Body of pancreas (tissue), 4 donors: ENCODE measurements around the gene SSTR1. TPM values are rescaled to one million over a fixed set of nuclear protein-coding genes. Genes with fewer than 3 reads are reported as not detected.

ENCODE experiments used
- ATAC-seq: fragments of 150-250 bp; one replicate; pipeline ENCODE4 v1.9.1; 2016
- DNase-seq, 4 donors: peaks; one replicate each; pipeline ENCODE4 v3.0.0-alpha.2; 2019
- H3K27ac ChIP-seq, 4 donors: fragments of 200-600 bp; sonication (generic); 1 replicate in 3 of 4; 2 replicates in 1 of 4; pipeline versions ENCODE4 v1.5.1 to v1.6.1; 2016 to 2019; ENCODE audit warnings: mild to moderate bottlenecking in 1 of 4, mixed read lengths in 1 of 4, moderate library complexity in 1 of 4
- H3K27me3 ChIP-seq, 2 donors: fragments of 200-600 bp; sonication (generic); one replicate each; pipeline ENCODE4 v1.6.0; 2016; ENCODE audit warnings: mild to moderate bottlenecking in 1 of 2
- H3K36me3 ChIP-seq, 2 donors: fragments of 200-600 bp; sonication (generic); replicated peaks in 1 of 2; 2 replicates each; pipeline ENCODE4 v1.5.1; 2016; ENCODE audit warnings: low read depth in 2 of 2; ENCODE audit not compliant: insufficient read depth in 1 of 2
- H3K4me1 ChIP-seq: fragments of 200-600 bp; sonication (generic); one replicate; pipeline ENCODE4 v1.6.0; 2016
- H3K4me3 ChIP-seq, 2 donors: fragments of 200-600 bp; sonication (generic); 1 replicate in 1 of 2; 2 replicates in 1 of 2; pipeline ENCODE4 v1.5.1; 2016 to 2019
- H3K9me3 ChIP-seq, 3 donors: fragments of 200-600 bp; sonication (generic); 1 replicate in 2 of 3; 2 replicates in 1 of 3; pipeline ENCODE4 v1.5.1; 2016
- POLR2A ChIP-seq, 3 donors: fragments of 450-650 bp; IDR thresholded peaks; one replicate each; pipeline ENCODE4 v1.6.1; 2016; ENCODE audit warnings: antibody characterized with exemption in 3 of 3, mild to moderate bottlenecking in 2 of 3
- WGBS, 2 donors: methylation state at CpG; one replicate each; pipeline ENCODE4 v1.1.5; 2017; 5-methylcytosine and 5-hydroxymethylcytosine counted together
- intact Hi-C: fragments of 100-400 bp; cut with DNase I; formaldehyde crosslinking; loops from one replicate; pipeline ENCODE4 v1.15.1; 2023
- total RNA-seq, 2 donors: library from RNA; depleted of rRNA; stranded (reverse); fragments of >200 nt; gene quantifications; one replicate each; pipeline ENCODE4 v1.1.0, GENCODE V29; 2016
- TF ChIP-seq, protein P1 (sequence below), 7 experiments: fragments of 450-650 bp in 4 of 7; fragments of 200-600 bp in 3 of 7; sonication (generic) in 3 of 7; IDR thresholded peaks; one replicate each; pipeline ENCODE4 v1.5.1; 2016 to 2019; ENCODE audit warnings: antibody characterized with exemption in 7 of 7

The SSTR1 gene
- total RNA-seq, 2 donors from 2014 or later, result 1.3 to 5.3 TPM

DNA sequence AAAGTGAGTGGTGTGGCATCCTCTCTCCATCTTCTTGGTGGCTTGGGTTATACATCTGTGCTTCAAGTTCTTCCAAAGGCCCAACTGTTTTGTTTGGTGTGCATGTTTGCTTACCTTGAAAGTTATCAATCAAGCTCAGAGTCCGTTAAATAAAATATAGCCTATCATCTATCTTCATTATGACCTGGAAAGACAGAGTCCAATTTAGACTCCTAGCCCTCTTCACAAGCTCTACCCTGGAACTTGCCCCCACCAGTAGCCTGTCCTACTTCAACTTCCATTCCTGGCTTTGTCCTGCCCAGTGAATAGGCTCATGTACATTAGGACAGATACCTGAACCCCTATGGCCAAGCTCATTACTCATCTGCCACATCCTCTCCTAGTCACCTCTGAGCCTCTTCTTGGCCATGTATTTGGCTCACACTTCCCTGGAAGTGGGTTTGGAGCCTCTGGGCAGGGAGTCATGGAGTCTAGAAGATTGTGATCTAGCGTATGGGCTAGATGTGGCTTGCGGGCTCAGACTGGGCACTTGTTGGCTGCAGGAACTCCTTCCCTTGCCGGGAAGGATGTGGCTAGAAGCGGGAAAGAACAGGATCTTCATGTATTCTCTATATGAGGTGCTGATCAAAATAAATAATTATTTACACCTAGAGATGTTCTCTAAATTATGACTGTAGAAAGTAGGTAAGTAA lies 6.4 kb upstream of the SSTR1 start:
- ATAC-seq (no peak), DNase-seq (no peak)
- TF ChIP-seq POLR2A (IDR thresholded peaks at IDR 0.05), result no peak
- TF ChIP-seq, protein P1, sequence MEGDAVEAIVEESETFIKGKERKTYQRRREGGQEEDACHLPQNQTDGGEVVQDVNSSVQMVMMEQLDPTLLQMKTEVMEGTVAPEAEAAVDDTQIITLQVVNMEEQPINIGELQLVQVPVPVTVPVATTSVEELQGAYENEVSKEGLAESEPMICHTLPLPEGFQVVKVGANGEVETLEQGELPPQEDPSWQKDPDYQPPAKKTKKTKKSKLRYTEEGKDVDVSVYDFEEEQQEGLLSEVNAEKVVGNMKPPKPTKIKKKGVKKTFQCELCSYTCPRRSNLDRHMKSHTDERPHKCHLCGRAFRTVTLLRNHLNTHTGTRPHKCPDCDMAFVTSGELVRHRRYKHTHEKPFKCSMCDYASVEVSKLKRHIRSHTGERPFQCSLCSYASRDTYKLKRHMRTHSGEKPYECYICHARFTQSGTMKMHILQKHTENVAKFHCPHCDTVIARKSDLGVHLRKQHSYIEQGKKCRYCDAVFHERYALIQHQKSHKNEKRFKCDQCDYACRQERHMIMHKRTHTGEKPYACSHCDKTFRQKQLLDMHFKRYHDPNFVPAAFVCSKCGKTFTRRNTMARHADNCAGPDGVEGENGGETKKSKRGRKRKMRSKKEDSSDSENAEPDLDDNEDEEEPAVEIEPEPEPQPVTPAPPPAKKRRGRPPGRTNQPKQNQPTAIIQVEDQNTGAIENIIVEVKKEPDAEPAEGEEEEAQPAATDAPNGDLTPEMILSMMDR (IDR thresholded peaks at IDR 0.05), result no peak
- Histone ChIP-seq H3K27ac (no peak overlapping the region), H3K27me3 (no peaks in the 10 kb centered on the region), H3K36me3 (no peaks in the 10 kb centered on the region), H3K4me1 (no peaks in the 10 kb centered on the region), H3K4me3 (no peak overlapping the region), H3K9me3 (no peaks in the 10 kb centered on the region)
- intact Hi-C loops, result loop anchor here (10.0 kb wide), 1 partner anchor 296 kb away; no protein-coding TSS in a partner anchor
- WGBS, 2 donors, result 79 to 81% methylated on average over 5 of the region's 5 CpGs

DNA sequence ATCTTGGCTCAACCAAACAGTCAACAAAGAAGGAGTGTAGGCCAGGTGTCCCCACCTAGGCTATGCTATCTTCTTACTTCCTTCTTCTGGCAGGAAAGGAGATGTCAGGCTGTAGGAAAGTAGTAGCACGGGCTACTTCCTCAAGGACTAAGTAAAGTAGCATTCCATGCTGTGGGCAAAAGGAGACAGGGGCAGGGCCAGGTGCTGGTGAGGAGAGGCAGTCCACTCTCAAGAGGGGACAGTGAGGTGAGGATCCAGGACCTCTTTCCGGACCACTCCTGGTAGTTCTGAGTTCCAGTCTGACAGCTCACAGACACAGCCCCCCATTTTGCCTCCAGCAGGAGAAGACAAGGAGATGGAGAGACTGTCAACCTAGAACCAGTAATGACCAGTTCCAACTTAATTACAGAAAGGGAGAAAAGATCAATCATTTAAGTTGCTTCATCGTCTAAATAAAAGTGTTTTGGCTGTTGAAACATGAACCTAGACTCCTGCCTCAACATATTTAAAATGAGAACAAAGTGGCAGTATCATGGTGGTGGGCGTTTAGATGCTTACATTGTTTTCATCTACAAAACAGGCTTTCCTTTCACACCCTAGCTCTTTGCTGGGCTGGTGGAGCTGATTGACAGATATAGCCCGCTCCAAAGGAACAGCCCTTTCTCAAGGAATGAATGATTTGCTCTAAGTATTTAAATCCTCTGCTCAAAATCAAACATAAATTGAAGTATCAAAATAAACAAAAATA lies 5.1 kb upstream of the SSTR1 start:
- H3K27ac ChIP-seq, result no peak overlapping the region
- H3K4me1 ChIP-seq, result peaks cover 10% of the 10 kb centered on the region
- H3K36me3 ChIP-seq, result no peaks in the 10 kb centered on the region
- no peak overlapping the region for H3K4me3 ChIP-seq
- 75 to 81% methylated on average over 5 of the region's 5 CpGs for WGBS, 2 donors
- intact Hi-C loops, result loop anchor here (10.0 kb wide), 1 partner anchor 298 kb away; no protein-coding TSS in a partner anchor
- ATAC-seq (no peak), DNase-seq (no peak)
- no peaks in the 10 kb centered on the region for H3K9me3 ChIP-seq
- H3K27me3 ChIP-seq, result no peaks in the 10 kb centered on the region
- TF ChIP-seq, protein P1 (IDR thresholded peaks at IDR 0.05), result no peak
- TF ChIP-seq POLR2A (IDR thresholded peaks at IDR 0.05), result no peak

DNA sequence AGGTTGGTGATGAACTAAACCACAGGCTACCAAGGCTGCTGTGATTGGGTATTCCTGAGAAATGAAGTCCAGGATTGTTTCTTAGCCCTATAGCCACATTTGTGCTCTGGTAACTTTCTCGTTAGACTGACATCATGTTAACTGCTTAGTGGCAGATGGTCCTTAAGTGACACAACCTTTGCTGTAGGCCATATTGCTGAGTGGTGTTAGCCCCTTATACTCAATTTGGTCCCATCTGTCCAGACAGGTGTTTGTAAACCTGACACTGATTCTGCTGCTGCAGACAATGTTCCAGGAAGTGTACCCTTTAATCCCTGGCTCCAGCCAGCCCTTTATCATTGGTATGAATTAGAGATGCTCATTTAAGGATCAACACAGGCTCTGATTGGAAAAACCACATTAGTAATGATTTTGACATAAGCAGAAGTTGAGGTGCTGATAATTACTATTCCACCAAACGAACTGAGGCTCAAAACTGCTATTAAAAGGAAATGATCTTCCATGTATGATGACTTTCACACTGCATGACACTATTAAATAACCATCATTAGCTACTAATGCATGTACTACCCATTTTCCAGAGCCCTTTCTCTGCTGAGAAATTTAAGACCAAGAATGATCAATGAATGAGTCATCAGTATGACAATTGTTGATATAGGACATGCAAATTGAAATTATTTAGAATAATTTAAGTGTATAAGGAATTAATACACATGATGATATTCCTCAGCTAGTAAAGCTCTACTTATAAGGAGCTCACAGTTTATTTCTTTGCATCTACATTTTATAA lies 3.6 kb upstream of the SSTR1 start:
- H3K9me3 ChIP-seq, result no peaks in the 10 kb centered on the region
- no peak overlapping the region for H3K27ac ChIP-seq
- TF ChIP-seq, protein P1 (IDR thresholded peaks at IDR 0.05), result no peak
- no peak for TF ChIP-seq POLR2A (IDR thresholded peaks at IDR 0.05)
- 60 to 63% methylated on average over 2 of the region's 2 CpGs for whole genome bisulfite sequencing, 2 donors
- intact Hi-C loops, result loop anchor here (10.0 kb wide), 1 partner anchor 299 kb away; no protein-coding TSS in a partner anchor
- no peak overlapping the region for H3K4me3 ChIP-seq
- ATAC-seq, result no peak
- H3K36me3 ChIP-seq, result no peaks in the 10 kb centered on the region
- no peaks in the 10 kb centered on the region for H3K27me3 ChIP-seq
- peaks cover 23% of the 10 kb centered on the region for H3K4me1 ChIP-seq
- no peak for DNase-seq

DNA sequence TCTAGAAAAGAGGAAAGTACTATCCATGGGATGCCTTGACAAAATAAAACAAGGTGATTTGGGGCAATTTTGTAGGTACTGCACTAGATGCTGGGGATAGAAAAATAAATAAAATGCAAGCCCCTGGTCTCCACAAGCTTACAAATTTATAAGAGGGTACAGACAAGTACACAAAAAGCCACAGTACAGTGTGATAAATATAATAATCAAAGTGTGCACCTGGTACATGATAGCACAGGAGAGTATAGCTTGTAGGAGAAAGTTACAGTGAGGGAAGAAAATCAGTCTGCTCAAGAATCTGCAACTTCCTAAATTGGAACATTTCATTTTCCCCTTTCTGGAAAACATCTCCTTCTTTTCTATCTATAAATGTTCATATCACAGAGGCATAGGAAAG lies 3.0 kb upstream of the SSTR1 start:
- no peak for TF ChIP-seq POLR2A (IDR thresholded peaks at IDR 0.05)
- TF ChIP-seq, protein P1 (IDR thresholded peaks at IDR 0.05), result no peak
- H3K27me3 ChIP-seq, result no peaks in the 10 kb centered on the region
- no peaks in the 10 kb centered on the region for H3K36me3 ChIP-seq
- DNase-seq, result no peak
- H3K4me1 ChIP-seq, result peaks cover 29% of the 10 kb centered on the region
- no peaks in the 10 kb centered on the region for H3K9me3 ChIP-seq
- intact Hi-C loops, result loop anchor here (10.0 kb wide), 1 partner anchor 300 kb away; no protein-coding TSS in a partner anchor
- H3K27ac ChIP-seq, result no peak overlapping the region
- H3K4me3 ChIP-seq, result no peak overlapping the region
- ATAC-seq, result no peak
